Keratinocyte (primary cell): ENCODE measurements around the gene BCAS3. TPM values are rescaled to one million over a fixed set of nuclear protein-coding genes. Genes with fewer than 3 reads are reported as not detected.

ENCODE experiments used
- DNase-seq: peaks from one replicate; pipeline ENCODE4 v3.0.0-alpha.2; 2011; ENCODE audit warnings: low read depth, missing footprints, low spot score
- FAIRE-seq: peaks from 2 replicates; lab custom pipeline; 2011; peaks lifted over from hg19 to GRCh38; lab: Jason Lieb, UNC
- H2AFZ ChIP-seq: 2 replicates; pipeline ENCODE4 v1.6.0; 2012; ENCODE audit warnings: low read length, control low read depth, inconsistent platforms; ENCODE audit not compliant: control insufficient read depth
- H3K27ac ChIP-seq: 2 replicates; pipeline ENCODE4 v1.5.1; 2011; ENCODE audit warnings: low read length; ENCODE audit not compliant: control insufficient read depth, insufficient read depth
- H3K27me3 ChIP-seq: 3 replicates; pipeline ENCODE4 v1.6.0; 2011; ENCODE audit warnings: low read length; ENCODE audit not compliant: control insufficient read depth, insufficient read depth; ENCODE audit errors: extremely low read depth
- H3K36me3 ChIP-seq, 2 experiments: 2 replicates in 1 of 2; 3 replicates in 1 of 2; pipeline ENCODE4 v1.5.1; 2011; ENCODE audit warnings: low read length in 2 of 2, mild to moderate bottlenecking in 1 of 2; ENCODE audit not compliant: control insufficient read depth in 2 of 2, insufficient read depth in 2 of 2; ENCODE audit errors: extremely low read depth in 1 of 2
- H3K4me1 ChIP-seq: 3 replicates; pipeline ENCODE4 v1.5.1; 2011; ENCODE audit warnings: low read length; ENCODE audit not compliant: control insufficient read depth, insufficient read depth; ENCODE audit errors: extremely low read depth
- H3K4me2 ChIP-seq: 3 replicates; pipeline ENCODE4 v1.6.0; 2011; ENCODE audit warnings: low read depth, low read length; ENCODE audit not compliant: control insufficient read depth, insufficient read depth; ENCODE audit errors: extremely low read depth
- H3K4me3 ChIP-seq, 3 experiments: fragments of 200-600 bp in 1 of 3; sonication (generic) in 1 of 3; 2 replicates in 2 of 3; 3 replicates in 1 of 3; pipeline ENCODE4 v1.5.1; 2011 to 2016; ENCODE audit warnings: low read length in 3 of 3, mild to moderate bottlenecking in 3 of 3, control low read depth in 2 of 3, inconsistent platforms in 1 of 3, low read depth in 1 of 3, mixed read lengths in 1 of 3, mixed run types in 1 of 3, moderate library complexity in 1 of 3; ENCODE audit not compliant: control insufficient read depth in 2 of 3, insufficient read depth in 2 of 3; ENCODE audit errors: extremely low read depth in 1 of 3
- H3K79me2 ChIP-seq: 2 replicates; pipeline ENCODE4 v1.6.0; 2012; ENCODE audit warnings: low read length; ENCODE audit not compliant: control insufficient read depth, insufficient read depth
- H3K9ac ChIP-seq: 3 replicates; pipeline ENCODE4 v1.6.0; 2011; ENCODE audit warnings: low read length; ENCODE audit not compliant: control insufficient read depth, insufficient read depth; ENCODE audit errors: extremely low read depth
- H3K9me1 ChIP-seq: 3 replicates; pipeline ENCODE4 v1.6.0; 2011; ENCODE audit warnings: low read length; ENCODE audit not compliant: control insufficient read depth, insufficient read depth; ENCODE audit errors: extremely low read depth
- H3K9me3 ChIP-seq: 2 replicates; pipeline ENCODE4 v1.5.1; 2012; ENCODE audit warnings: low read depth, low read length; ENCODE audit not compliant: control insufficient read depth
- H4K20me1 ChIP-seq: 3 replicates; pipeline ENCODE4 v1.6.0; 2011; ENCODE audit warnings: low read length; ENCODE audit not compliant: control insufficient read depth, insufficient read depth; ENCODE audit errors: extremely low read depth
- CTCF ChIP-seq, 3 experiments: IDR thresholded peaks in 1 of 3; conservative IDR thresholded peaks in 1 of 3; optimal IDR thresholded peaks in 1 of 3; 2 replicates in 2 of 3; 3 replicates in 1 of 3; pipeline versions ENCODE3 to v1.5.1; 2011; ENCODE audit warnings: low read length in 3 of 3, mild to moderate bottlenecking in 3 of 3, moderate library complexity in 2 of 3, control low read depth in 1 of 3, inconsistent platforms in 1 of 3; ENCODE audit not compliant: insufficient read depth in 2 of 3; ENCODE audit errors: extremely low read depth in 1 of 3
- EZH2 ChIP-seq: IDR thresholded peaks from one replicate; pipeline ENCODE4 v1.6.1; 2012; ENCODE audit warnings: inconsistent platforms, mild to moderate bottlenecking, low read length, moderate library complexity
- dilution Hi-C: fragments of 300-500 bp; cut with MboI; formaldehyde crosslinking; loops from one replicate; pipeline ENCODE4 v1.7.0; 2020; ENCODE audit warnings: low sequenced_read_pairs; ENCODE audit not compliant: extremely low pct_ligation_motif_present
- polyA plus RNA-seq, 5 experiments: library from polyadenylated mRNA; depleted of rRNA in 3 of 5; stranded (reverse) in 3 of 5; stranded (forward) in 1 of 5; unstranded in 1 of 5; fragments of >200 nt; gene quantifications; 1 replicate in 1 of 5; 2 replicates in 3 of 5; 3 replicates in 1 of 5; pipeline versions ENCODE4 v1.2.1 to v1.2.3, GENCODE V29; 2011 to 2012; ENCODE audit warnings: missing spikeins in 2 of 5, low read depth in 1 of 5, low replicate concordance in 1 of 5

Gene BCAS3
- polyA plus RNA-seq, 1 donor (not counting 4 experiments of a cell fraction or from before 2014, with no cell fraction given) = 11.8 TPM

GRCh38 chr17:60781880-60782412 lies 104.3 kb downstream of the BCAS3 start:
- Histone ChIP-seq H3K4me3 (no peak overlapping the region), H3K9ac (no peak overlapping the region), H3K9me3 (no peaks in the 10 kb centered on the region), H2AFZ (no peak overlapping the region), H3K27me3 (no peaks in the 10 kb centered on the region), H3K79me2 (no peaks in the 10 kb centered on the region), H3K4me1 (no peaks in the 10 kb centered on the region), H3K36me3 (no peaks in the 10 kb centered on the region), H3K9me1 (no peaks in the 10 kb centered on the region), H4K20me1 (no peaks in the 10 kb centered on the region), H3K4me2 (no peak overlapping the region), H3K27ac (no peak overlapping the region)
- TF ChIP-seq CTCF (optimal IDR thresholded peaks at IDR 0.05 in 1 of 3, IDR thresholded peaks at IDR 0.05 in 1 of 3, conservative IDR thresholded peaks at IDR 0.05 in 1 of 3; ENCODE audit: extremely low read depth in 1 of 3, insufficient read depth in 2 of 3, low read length in 3 of 3) = no peak
- no peak for TF ChIP-seq EZH2
- DNase-seq (no peak), FAIRE-seq (no peak)
- dilution Hi-C loops = no loop called here

GRCh38 chr17:60782742-60783141 lies 105.1 kb downstream of the BCAS3 start:
- FAIRE-seq = no peak

More at GRCh38 chr17:60782742-60783141, 105.1 kb downstream of the BCAS3 start:
- dilution Hi-C loops = no loop called here
- H3K9me3 ChIP-seq = no peaks in the 10 kb centered on the region
- H3K27me3 ChIP-seq = no peaks in the 10 kb centered on the region
- no peak overlapping the region for H3K9ac ChIP-seq
- H3K4me2 ChIP-seq = no peak overlapping the region
- no peaks in the 10 kb centered on the region for H3K9me1 ChIP-seq
- TF ChIP-seq EZH2 = no peak
- TF ChIP-seq CTCF (optimal IDR thresholded peaks at IDR 0.05 in 1 of 3, IDR thresholded peaks at IDR 0.05 in 1 of 3, conservative IDR thresholded peaks at IDR 0.05 in 1 of 3; ENCODE audit: extremely low read depth in 1 of 3, insufficient read depth in 2 of 3, low read length in 3 of 3) = no peak
- H3K36me3 ChIP-seq = no peaks in the 10 kb centered on the region
- no peaks in the 10 kb centered on the region for H3K79me2 ChIP-seq
- no peaks in the 10 kb centered on the region for H4K20me1 ChIP-seq
- H3K4me3 ChIP-seq = no peak overlapping the region
- no peak overlapping the region for H3K27ac ChIP-seq
- no peak for DNase-seq
- H3K4me1 ChIP-seq = no peaks in the 10 kb centered on the region
- H2AFZ ChIP-seq = no peak overlapping the region
